ENCODE data around the gene SPTBN1. TPM values are rescaled to one million over a fixed set of nuclear protein-coding genes. Genes with fewer than 3 reads are reported as not detected.

Gene SPTBN1
- total RNA-seq, 1 experiment from 2014 or later = 326 TPM

DNA sequence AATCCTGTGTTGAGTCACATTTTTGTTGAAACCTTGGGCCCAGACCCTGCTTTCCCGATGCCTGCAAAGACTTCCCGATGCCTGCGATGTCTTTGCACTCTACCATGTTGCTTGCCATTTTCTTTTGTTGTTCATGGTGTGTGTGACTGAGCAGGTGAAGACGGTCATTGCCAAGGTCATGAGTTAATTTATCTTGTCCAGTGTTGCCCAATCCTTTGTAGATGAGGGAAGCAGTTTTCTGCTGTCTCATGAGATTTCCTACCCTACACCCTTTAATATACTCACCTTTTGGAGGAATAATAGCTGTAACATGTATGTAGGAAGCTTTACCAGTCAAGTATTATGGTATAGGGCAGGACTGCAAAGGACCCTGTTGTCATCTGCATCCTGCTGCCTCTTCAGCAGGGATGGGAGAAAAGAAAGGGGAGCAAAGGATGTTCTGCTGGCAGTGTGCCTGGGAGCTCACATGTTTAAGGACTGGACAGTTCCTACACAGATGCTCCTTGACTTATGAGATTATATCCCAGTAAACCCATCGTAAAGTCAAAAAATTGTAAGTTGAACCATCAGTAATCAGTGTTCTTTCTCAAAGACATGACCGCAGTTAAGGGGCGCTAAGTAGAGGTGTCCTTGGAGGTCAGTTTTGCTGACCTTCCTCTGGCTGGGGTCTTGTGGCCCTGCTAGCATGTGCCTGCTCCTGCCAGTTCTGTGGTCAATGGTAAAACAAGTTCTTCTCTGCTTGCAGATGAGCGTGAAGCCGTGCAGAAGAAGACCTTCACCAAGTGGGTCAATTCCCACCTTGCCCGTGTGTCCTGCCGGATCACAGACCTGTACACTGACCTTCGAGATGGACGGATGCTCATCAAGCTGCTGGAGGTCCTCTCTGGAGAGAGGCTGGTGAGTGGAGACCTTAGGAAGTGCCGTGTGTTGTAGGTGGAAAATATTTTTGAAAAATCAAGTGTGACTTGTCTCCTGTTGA is 142.5 kb downstream of the SPTBN1 start:
- no peak for DNase-seq (ENCODE audit: low read depth, low spot score)
- in situ Hi-C loops (cut with HindIII; ENCODE audit: low pct_unique_long_range_greater_than_20kb, low sequenced_read_pairs) = no loop called here

DNA sequence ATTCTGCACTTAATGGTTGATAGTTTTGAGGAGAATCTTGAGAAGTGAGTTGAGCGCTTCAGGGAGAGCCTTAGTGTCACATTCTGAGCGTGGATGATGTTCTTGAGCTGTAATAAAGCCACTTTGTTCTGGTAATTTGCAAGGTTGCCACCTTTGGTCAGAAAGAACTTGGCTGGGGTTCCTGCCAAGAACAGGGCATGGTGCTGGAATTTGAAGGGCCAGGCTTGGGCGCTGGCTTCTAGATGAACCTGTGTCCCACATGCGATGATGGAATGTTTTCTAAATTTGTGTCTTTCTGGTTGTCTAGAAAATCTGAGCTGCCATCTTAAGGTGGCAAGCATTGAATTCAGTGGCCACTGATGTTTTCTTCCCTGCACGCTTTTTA is 143.2 kb downstream of the SPTBN1 start:
- DNase-seq (ENCODE audit: low read depth, low spot score) = no peak
- in situ Hi-C loops (cut with HindIII; ENCODE audit: low pct_unique_long_range_greater_than_20kb, low sequenced_read_pairs) = no loop called here

DNA sequence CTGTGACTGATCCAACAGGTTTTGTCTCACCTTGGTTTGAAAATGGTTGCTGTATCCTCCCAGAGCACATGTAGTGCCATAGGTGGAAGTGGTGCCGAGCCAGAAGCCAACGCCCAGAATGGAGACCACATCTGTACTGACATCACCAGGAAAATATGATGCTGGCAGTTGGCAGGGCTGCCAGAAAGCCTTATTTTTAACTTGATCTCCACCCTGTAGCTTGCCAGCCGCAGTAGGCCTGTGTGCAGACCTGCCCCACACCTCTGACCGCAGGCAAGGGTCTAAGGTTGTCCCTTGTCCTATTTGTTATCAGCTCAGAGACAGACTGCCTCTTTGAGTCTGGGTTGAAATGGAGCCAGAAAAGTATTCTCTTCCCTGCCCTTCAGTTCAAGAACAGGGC is 143.8 kb downstream of the SPTBN1 start:
- DNase-seq (ENCODE audit: low read depth, low spot score) = no peak
- in situ Hi-C loops (cut with HindIII; ENCODE audit: low pct_unique_long_range_greater_than_20kb, low sequenced_read_pairs) = no loop called here

DNA sequence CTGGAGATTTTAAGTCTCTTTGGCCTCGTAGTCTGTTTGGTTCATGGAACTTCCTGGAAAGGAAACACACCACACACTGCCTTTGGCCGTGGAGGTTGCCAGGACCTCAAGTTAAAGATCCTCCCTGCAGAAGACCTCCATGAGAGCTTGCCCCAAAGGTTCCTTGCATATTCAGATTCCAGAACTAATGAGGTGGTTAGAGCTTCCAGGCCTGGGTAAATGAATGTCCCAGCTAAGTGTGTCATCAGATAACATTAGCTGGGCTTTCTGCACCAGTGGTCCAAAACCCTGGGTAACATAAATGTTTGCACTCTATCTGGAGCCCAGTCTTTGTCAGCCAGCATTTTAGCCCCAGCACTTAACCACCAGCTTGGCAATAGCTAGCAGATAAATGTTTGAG is 145.2 kb downstream of the SPTBN1 start:
- no peak for DNase-seq (ENCODE audit: low read depth, low spot score)
- in situ Hi-C loops (cut with HindIII; ENCODE audit: low pct_unique_long_range_greater_than_20kb, low sequenced_read_pairs) = no loop called here

DNA sequence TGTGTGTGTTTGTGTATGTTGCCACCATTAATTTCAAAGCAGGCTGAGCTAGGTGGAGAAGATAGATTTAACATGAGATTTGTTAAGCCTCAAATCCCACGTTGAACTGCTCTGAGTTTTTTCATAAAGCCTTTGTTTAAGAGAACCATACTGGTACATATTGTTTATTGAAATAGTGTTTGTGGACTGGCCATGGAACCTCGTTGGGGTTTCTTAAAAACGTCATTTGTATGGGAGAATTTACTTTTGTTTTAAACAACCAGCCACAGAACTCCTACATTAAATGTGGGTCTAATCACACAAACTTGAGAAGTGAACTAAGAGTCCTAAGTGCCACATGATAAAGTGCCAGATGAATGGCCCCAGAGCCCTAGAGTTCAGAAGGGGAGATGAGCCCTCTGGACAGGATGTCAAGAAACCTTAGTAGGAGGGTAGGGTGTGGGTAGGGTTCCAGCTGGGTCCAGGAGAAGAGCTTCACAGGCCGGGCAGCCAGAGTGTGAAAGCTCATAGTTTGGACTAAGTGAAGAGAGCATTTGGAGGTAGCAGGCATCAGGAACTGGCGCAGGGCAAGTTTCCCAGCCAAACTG is 146.7 kb downstream of the SPTBN1 start:
- in situ Hi-C loops (cut with HindIII; ENCODE audit: low pct_unique_long_range_greater_than_20kb, low sequenced_read_pairs) = no loop called here
- DNase-seq (ENCODE audit: low read depth, low spot score) = no peak

DNA sequence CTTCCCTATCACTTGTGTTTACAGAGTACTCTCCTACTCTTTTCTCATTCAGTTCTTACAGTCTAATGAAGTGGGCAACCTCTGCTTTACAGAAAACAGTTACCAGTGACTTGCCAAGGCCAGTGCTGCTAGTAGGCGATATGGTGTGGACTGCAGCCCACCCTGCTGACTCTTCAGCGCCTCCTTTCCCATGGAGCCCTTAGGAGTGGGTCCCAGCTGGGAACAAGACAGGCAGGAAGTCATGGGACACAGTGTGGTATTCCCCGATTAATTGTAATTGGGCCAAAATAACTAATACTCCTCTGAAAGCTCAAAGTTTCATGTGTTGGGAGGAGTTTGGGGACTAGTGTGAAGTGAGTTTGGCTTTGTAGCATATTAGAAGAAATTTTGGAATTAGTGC is 147.2 kb downstream of the SPTBN1 start:
- in situ Hi-C loops (cut with HindIII; ENCODE audit: low pct_unique_long_range_greater_than_20kb, low sequenced_read_pairs) = no loop called here
- DNase-seq (ENCODE audit: low read depth, low spot score) = no peak

DNA sequence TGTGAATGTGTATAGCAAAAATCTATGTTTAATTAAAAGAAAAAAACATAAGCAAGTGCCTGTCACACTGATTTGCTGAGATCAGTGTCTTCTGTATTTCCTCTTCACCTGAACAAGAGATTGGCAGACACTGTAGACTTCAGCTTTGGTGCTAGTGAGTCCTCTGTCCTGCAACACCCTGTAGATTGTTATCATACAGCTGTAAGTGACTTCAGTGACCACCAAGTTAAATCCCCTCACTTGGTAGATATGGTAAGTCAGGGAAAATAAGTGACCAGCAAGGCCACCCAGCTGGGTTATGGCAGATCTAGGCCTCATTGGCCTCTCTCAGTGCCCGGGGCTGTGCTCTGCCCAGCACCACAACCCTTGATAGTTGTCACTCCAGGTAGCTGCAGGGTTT is 147.7 kb downstream of the SPTBN1 start:
- DNase-seq (ENCODE audit: low read depth, low spot score) = no peak
- in situ Hi-C loops (cut with HindIII; ENCODE audit: low pct_unique_long_range_greater_than_20kb, low sequenced_read_pairs) = no loop called here

DNA sequence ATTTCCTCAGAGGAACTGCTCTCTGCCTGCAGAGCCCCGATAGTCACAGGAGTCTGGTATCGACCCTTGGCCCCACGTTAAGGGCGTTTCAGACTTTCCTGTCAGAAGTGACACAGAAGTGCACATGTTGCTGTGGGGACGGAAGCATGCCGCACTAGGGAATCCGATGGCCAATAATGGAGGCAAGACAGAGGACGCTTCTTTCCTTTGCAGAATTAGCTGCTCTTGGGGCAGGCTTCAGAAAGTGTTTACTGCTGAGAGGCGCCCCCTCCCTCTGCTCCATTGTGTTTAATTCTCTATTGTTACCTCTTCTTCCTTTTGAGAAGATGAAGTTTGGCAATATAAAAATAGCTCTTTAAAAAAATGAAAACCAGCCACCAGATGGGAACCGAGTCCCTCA is 148.7 kb downstream of the SPTBN1 start:
- DNase-seq (ENCODE audit: low read depth, low spot score) = no peak
- in situ Hi-C loops (cut with HindIII; ENCODE audit: low pct_unique_long_range_greater_than_20kb, low sequenced_read_pairs) = no loop called here

DNA sequence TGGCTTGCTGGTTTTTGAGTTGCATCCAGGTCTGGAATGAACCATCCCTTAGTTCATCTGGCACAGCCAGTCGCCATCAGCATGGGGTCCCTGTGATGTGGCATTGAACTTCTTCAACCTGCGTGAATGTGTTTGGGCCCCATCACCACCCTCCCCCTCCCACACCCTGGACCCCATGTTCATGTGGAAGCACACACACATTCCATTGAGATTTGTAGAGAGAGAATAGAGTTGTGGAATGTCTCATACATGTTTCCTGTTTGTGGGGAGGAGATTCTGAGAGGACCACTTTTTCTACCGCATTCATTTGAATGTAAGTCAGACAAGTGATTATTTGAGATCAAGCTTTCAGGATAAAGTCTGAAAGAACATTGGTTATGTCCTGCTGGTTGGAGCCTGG is 149.7 kb downstream of the SPTBN1 start:
- no peak for DNase-seq (ENCODE audit: low read depth, low spot score)
- in situ Hi-C loops (cut with HindIII; ENCODE audit: low pct_unique_long_range_greater_than_20kb, low sequenced_read_pairs) = no loop called here

DNA sequence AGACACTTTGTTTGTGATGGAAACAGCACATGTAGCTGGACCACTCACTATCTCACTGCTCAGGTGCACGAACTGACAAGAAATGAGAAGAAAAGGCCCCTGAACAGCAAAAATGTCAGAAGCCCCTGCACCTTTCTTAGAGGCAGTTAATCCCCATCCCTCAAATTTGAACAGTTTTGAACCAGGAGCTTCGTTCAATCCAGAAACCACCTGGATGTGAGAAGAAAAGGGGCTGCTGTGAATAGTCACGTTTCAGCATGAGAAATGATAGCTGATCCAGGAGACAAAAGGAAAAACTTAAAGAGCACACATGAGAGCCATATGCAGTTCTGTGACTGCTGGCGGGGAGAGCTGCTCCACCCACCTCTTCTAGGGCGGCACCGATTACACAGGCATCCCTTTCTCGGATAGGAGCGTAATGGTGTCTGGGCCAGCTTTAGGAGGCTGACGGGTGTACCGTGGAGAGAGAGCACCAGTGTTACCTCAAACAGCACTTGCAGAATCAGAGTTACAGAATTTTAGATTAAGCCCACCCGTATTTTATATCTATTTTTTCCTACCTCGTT is 150.3 kb downstream of the SPTBN1 start:
- in situ Hi-C loops (cut with HindIII; ENCODE audit: low pct_unique_long_range_greater_than_20kb, low sequenced_read_pairs) = no loop called here
- DNase-seq (ENCODE audit: low read depth, low spot score) = no peak

DNA sequence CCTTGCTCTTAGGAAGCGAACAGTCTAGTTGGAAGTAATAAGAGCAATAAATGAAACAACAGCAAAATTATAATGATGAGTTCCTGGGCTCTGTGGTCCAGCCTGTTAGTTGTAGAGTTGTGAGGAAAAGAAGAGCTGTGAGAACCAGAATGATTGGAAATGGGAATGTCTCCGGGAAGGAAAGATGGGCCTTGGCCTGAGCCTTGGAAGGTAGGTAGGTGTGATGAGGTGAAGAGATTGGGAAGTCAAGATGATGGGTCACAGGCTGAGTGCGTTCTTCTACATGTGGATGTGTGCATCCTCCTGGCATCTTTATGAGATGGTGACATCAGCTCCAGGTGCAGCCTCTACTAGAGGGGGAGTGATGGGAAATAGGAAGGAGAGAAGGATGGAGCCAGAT is 152.1 kb downstream of the SPTBN1 start:
- in situ Hi-C loops (cut with HindIII; ENCODE audit: low pct_unique_long_range_greater_than_20kb, low sequenced_read_pairs) = no loop called here
- DNase-seq (ENCODE audit: low read depth, low spot score) = no peak

DNA sequence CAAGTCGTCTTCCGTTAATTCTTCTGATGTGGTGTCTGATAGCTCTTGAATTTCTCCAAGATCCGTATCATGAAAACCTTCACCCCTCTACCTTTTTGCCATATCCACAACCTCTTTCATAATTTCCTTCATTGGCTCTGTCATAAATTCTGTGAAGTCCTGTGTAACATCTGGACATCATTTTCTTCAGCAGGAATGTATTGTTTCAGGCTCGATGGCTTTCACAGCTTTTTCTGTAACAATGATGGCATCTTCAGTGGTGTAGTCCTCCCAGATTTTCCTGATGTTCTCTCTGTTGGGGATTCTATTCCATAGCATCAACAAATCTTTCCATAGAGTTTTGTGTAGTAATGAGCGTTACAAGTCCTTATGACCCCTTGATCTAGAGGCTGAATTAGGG is 153.1 kb downstream of the SPTBN1 start:
- in situ Hi-C loops (cut with HindIII; ENCODE audit: low pct_unique_long_range_greater_than_20kb, low sequenced_read_pairs) = no loop called here
- DNase-seq (ENCODE audit: low read depth, low spot score) = no peak

DNA sequence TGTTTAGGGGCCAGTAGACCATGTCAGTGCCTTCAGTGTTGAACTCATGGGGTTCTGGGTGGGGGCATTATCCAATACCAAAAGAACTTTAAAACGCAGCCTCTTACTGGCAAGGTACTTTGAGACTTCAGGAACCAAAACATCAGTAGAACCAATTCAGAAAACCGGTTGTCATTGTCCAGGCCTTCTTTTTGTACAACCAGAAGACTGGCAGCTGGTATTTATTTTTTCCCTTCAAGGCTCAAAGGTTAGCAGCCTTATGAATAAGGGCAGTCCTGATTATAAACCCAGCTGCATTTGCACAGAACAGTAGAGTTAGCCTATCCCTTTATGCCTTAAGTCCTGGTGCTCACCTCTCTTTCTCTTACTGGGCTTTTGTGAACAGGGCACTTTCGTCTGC is 153.5 kb downstream of the SPTBN1 start:
- in situ Hi-C loops (cut with HindIII; ENCODE audit: low pct_unique_long_range_greater_than_20kb, low sequenced_read_pairs) = no loop called here
- no peak for DNase-seq (ENCODE audit: low read depth, low spot score)

DNA sequence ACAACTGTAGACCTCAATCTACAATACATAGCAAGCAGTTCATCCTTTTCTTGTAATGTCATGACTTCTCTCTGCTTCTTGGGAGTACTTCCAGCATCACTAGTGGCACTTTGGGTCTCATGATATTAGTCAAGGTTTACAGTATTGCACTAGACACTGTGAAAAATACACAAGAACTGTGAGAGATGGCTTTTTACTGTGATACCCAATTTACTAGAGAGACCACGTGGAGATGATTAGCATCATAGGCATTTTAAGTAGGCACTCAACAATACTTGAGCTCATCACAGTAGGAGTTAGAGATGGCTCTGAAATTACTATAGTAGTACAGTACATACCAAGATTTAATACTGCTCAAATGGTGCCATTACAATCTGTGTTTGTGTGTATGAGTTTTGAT is 154.6 kb downstream of the SPTBN1 start:
- DNase-seq (ENCODE audit: low read depth, low spot score) = no peak
- in situ Hi-C loops (cut with HindIII; ENCODE audit: low pct_unique_long_range_greater_than_20kb, low sequenced_read_pairs) = no loop called here

DNA sequence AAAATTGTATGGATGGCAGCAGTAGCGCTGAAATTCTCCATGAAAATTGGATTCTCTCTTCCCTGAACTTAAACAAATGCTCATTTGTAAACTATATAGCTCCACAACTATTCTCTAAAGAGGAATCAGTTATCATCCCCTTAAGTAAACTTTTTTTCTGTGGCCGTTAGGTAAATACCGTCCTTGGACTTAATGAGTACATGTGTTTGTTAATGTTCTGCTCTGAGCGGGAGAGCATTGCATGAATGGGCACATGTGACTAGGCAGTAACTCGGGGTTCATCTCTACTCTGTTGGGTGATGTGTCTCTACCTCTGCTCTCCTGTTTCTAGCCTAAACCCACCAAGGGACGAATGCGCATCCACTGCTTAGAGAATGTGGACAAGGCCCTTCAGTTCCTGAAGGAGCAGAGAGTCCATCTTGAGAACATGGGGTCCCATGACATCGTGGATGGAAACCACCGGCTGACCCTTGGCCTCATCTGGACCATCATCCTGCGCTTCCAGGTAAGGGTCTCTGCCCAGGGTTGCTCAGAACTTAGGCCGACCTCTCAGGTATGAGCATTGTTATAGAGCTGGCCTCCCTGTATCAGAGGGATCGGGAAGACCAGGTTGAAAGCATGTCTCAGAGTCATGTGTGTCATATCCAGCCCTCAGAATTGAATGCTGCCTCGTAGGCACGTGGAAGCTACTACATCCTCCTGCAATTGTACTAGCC is 155.9 kb downstream of the SPTBN1 start:
- no peak for DNase-seq (ENCODE audit: low read depth, low spot score)
- in situ Hi-C loops (cut with HindIII; ENCODE audit: low pct_unique_long_range_greater_than_20kb, low sequenced_read_pairs) = no loop called here

DNA sequence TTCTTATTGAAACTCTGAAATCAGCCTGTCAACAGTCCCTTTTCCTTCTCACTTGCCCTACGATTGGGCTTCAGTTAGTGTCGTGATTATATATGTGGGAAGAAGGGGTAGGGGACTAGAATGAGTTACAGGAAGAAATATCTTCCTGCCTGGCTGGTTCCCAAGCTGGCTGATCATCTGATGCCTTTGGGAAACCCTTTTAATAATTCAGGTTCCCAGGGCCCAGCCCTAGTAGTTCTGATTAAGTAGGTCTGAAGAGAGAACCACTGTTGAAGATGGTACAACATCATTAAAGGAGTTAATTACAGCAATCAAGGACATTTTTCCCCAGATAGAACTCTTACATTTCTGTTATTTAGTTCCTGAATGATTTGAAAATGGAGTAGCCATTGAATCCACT is 157.3 kb downstream of the SPTBN1 start:
- in situ Hi-C loops (cut with HindIII; ENCODE audit: low pct_unique_long_range_greater_than_20kb, low sequenced_read_pairs) = no loop called here
- no peak for DNase-seq (ENCODE audit: low read depth, low spot score)

DNA sequence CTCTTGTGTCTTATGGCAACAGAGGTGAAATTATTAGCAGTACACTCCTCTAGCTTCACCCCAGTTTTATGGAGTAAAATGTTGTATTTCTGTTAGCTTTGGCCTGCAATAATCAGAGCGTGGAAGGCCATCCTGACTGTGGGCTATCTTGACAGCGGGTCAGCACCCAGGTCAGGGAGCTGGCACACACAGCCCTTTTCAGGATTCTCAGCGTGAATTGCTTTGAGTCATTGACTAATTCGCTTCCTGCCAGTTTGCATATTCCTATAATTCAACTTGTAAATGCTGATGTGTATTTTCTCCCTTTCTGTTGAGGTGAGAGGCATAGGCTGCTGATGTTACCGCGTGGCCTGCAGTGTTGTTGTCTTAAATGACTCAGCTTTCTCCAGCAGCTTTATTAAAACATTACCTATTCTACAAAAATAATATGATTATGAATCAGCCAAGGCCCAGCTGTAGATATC is 157.7 kb downstream of the SPTBN1 start:
- no peak for DNase-seq (ENCODE audit: low read depth, low spot score)
- in situ Hi-C loops (cut with HindIII; ENCODE audit: low pct_unique_long_range_greater_than_20kb, low sequenced_read_pairs) = no loop called here

DNA sequence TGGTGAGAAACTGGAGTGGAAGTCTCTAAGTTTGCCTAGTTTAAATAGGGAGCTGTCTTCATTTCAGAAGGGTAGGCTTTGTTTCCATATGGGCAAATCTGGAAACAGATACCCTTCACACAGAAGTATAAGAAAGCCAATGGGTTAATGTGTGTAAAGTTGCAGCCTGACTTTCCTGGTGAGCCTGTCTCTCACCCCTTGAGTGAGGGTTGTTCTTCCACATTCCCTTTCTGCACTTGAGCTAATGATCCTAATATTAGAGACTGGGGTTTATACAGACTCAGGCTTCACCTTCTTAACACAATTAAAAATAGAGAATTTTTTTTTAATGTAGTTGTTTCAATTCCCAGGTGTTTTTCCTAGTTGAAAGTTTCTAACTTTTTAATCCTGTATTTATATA is 158.7 kb downstream of the SPTBN1 start:
- no peak for DNase-seq (ENCODE audit: low read depth, low spot score)
- in situ Hi-C loops (cut with HindIII; ENCODE audit: low pct_unique_long_range_greater_than_20kb, low sequenced_read_pairs) = no loop called here

Data from SK-MEL-5 (cell line).